Measurements from ENCODE around the gene INTS4.
"Not testable (repeated sequence)": the region's sequence is repeated elsewhere in the genome, so short reads cannot be mapped to it uniquely, and the experiment has no call there.

INTS4 gene

DNA sequence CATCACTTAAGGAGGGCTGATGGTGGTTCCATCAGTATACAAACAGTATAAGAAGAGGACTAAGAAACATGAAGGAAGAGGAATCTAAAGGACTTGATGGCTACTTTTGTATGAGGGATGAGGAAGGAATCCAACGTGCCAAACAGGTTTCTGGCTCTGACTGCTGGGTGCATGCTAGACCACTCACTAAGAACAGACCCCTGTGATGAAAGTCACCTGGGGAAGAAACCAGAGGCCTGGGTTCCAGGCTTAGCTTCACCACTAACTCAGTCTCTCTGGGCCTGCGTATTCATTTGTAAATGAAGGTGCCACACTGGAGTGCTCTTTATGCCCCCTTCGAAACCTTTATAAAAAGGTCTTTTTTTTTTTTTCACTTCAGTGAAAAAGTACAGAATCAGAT lies 118.4 kb downstream of the INTS4 start:
- no peak for DNase-seq

DNA sequence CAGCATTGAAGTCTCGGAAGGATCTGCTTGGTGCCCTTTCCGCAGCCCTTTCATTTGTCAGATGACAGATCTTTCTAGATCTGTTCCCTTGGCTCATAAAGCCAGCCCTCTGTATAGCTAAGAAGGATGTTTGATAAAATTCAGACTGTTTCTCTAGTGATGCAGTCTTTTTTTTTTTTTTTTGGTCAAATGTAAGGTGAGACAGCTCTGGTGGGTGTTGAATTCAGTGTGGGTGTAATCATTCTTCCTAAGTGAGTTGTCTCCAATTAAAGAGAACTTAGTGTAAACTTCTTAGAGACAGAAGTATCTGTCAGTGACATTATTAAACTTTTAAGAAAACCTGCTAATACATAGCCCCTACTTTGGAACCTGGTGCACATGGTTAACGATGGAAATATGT lies 120.3 kb downstream of the INTS4 start:
- no peak for DNase-seq

DNA sequence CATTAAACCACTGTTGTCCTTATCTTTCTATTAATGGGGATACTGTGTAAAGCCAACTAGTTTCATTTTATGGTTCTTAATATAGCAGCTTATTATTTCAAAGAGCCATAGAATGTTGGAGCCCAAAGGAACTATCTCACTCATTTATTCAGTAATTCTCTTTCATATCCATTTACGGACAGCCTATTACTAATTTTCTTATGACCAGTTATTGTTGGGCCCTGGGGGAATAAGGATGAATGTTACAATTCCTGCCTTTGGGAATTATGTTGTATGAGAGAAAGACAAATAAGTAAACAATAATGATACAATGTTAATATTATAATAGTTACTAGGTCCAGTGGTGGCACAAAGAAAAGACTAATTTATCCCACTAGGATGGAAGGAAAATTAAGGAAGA lies 121.1 kb downstream of the INTS4 start:
- DNase-seq, result no peak

DNA sequence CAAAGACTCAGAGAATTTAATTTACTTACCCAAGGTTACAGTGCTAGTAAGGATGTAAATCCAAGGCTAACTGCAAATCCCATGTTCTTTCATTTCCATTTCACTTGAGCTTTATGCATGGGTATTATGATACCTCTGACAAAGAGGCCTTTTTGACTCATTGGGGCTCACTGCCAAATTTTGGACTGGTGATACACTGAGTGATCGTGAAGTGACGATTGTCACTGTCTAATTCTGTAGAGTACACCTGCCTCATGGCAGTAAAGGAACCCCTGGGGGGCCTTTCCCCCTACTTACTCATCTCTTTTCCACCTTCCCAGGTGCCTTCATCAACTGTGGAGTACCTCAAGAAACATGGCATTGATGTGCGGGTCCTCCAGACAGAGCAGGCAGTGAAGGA lies 122.6 kb downstream of the INTS4 start:
- DNase-seq, result no peak

DNA sequence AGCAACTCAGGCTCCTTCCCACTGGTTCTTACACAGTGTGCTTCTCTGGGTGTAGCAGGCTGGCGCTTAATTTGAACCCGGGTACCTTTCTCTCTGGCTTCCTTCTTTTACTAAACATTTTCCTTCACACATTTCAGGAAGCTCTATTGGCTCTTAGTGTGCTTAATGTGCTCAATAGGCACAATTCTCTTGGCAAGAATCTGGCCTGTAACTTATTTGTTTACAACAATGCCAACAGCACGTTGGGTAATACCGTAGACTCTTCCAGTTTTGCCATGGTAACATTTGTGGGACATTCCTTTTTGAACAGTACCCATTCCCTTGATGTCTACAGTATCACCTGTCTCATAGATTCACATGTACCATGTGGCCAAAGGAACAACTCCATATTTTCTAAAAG lies 125.7 kb downstream of the INTS4 start:
- no peak for DNase-seq

DNA sequence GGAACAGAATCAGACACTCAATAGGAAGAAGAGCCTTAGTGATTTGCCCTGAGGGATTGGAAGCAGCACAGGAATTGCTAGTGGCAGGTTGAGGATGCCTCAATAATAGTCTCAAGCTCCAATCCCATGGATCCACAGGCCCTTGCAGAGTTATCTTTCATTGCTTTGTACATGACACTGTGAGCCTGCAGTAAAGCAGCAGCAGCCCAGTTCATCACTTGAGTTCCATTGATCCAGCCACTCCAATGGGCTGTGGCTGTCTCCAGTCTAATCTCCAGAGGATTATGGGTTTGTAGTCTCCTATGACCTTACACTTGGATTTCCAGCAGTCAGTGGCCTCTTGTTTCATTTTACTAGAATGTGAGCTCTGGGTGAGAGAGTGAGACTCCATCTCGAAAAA lies 128.1 kb downstream of the INTS4 start:
- no peak for DNase-seq

DNA sequence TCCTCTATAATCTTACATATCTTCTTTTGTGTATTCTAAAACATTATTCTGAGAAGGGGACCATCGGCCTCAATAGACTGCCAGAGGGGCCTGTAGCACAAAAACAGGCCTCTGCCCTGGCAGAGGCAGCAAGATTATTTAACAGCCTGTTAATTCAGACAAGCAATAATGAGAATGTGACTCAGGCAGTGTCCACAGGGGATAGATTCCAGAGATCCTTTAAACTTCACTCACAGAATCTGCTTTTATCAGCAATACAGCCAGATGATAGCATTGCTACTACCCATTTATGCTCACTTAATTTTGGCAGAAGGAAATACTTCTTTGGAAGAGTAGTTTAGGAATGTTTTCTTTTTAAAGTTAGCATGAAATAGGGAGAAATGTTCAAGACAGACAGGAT lies 128.7 kb downstream of the INTS4 start:
- no peak for DNase-seq

DNA sequence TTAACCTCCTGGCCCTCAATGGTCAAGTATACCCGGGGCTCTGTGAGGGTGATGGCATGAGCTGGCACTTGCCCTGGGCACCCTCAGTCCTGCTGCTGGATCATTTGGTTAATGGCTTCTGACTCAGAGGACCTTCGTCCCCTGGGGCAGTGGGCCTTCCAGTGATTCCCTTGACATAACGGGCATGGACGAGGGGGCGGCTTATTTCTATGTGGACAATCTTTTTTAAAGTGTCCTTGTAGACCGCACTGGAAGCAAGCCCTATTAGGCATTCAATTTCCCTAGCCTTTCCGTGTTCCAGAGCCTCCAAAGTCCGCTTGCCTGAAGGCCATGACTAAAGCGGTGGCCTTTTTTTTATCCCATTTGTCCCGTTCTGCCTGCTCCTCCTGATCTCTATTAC lies 133.0 kb downstream of the INTS4 start:
- DNase-seq, result not testable (repeated sequence)

DNA sequence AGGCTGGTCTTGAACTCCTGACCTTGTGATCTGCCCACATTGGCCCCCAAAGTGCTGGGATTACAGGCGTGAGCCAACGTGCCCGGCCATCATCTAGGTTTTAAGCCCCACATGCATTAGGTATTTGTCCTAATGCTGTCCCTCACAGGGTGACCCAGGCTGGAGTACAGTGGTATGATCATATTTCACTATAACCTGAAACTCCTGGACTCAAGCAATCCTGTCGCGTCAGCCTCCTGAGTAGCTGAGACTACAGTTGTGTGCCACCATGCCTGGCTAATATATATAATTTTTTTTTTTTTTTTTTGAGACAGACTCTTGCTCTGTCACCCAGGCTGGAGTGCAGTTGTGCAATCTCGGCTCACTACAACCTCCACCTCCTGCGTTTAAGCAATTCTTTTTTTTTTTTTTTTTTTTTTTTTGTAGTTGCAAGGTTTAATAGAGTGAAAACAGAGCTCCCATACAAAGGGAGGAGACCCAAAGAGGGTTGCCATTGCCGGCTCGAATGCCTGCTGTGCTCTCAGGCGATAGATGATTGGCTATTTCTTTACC lies 136.5 kb downstream of the INTS4 start:
- not testable (repeated sequence) for DNase-seq

DNA sequence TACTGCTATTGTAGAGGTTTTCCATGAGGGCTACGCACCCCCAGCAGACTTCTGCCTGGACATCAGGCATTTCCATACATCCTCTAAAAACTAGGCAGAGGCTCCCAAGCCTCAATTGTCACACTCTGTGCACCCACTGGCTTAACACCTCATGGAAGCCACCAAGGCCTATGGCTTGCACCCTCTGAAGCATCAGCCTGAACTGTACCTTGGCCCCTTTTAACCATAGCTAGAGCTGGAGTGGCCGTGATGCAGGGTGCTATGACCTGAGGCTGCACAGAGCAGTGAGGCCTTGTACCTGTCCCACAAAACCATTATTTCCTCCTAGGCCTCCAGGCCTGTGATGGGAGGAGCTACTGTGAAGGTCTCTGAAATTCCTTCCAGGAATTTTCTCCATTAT lies 139.6 kb downstream of the INTS4 start:
- no peak for DNase-seq

DNA sequence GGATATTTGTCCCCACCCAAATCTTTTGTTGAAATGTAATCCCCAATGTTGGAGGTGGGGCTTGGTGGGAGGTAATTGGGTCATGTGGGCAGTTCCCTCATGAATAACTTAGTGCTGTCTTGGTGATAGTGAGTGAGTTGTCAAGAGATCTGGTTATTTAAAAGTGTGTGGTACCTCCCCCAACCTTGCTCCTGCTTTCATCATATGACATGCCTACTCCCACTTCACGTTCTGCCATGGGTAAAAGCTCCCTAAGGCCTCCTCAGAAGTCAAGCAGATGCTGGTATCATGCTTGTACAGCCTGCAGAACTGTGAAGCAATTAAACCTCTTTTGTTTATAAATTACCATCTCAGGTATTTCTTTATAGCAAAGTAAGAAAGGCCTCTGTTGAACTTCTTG lies 143.0 kb downstream of the INTS4 start:
- no peak for DNase-seq

DNA sequence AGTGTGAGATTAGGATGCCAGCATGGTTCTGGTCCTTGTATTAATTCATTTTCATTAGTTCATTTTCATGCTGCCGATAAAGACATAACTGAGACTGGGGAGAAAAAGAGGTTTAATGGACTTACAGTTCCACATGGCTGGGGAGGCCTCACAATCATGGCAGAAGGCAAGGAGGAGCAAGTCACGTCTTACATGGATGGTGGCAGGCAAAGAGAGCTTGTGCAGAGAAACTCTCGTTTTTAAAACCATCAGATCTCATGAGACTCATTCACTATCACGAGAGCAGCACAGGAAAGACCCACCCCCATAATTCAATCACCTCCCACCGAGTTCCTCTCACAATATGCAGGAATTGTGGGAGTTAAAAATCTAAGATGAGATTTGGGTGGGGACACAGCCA lies 150.8 kb downstream of the INTS4 start:
- DNase-seq, result not testable (repeated sequence)

DNA sequence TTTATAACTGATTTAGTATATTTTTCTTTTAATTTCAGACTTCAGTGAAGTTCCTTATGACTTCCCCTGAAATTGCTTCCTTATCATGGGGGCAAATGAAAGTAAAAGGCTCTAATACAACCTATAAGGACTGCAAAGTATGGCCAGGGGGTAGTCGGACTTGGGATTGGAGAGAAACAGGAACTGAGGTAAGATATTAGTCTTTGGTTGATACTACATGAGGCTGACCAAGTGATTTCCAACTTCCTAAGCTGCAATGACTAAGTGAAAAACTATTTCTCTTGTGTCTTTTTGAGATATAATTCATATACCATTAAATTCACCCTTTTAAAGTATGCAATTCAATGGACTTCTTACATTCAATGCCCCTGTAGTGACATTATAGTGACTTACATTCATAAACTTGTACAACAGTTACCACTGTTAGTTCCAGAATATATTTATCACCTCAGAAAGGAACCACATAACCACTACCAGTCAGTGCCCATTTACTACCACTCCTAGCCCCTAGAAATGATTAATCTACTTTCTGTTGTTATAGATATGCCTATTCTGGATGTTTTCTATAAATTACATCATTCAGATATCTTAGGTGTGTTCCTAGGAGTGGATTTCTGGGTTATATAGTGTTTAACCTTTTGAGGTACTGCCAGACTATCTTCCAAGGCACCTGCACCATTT lies 151.9 kb downstream of the INTS4 start:
- DNase-seq, result no peak

DNA sequence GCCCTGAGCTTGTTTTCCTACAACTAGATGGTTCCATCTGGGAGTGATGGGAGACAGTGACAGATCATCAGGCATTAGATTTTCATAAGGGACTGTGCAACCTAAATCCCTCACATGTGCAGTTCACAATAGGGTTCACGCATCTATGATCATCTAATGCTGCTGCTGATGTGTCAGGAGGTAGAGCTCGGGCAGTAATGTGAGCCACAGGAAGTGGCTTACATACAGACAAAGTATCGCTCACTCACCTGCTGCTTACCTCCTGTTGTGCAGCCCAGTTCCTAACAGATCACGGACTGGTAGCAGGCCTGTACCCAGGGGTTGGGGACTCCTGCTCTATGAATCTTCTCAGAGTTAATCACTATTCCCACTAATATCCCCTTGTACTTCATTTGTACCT lies 161.2 kb downstream of the INTS4 start:
- DNase-seq, result no peak

DNA sequence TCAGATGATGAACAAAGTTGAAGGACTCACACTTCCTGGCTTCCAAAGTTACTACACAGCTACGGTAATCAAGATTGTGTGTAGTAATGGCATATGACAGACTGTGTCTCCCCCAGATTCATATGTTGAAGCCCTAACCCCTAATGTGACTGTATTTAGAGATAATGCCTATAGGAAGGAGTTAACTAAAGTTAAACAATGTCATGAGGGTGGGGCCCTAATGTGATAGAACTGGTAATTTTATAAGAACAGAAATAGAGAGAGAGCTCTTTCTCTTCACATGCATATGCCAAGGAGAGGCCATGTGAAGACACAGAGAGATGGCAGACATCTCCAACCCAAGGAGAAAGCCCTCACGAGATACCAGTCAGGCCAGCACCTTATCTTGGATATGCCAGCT lies 165.5 kb downstream of the INTS4 start:
- no peak for DNase-seq
